Measurements from ENCODE around the gene ANKRD33B. TPM values are rescaled to one million over a fixed set of nuclear protein-coding genes. Genes with fewer than 3 reads are reported as not detected.

ANKRD33B gene
- total and polyA plus RNA-seq, 2 of the 8 experiments (the other 6 are each of a cell fraction or from before 2014, with no cell fraction given) = 6.9 to 20.6 TPM

DNA sequence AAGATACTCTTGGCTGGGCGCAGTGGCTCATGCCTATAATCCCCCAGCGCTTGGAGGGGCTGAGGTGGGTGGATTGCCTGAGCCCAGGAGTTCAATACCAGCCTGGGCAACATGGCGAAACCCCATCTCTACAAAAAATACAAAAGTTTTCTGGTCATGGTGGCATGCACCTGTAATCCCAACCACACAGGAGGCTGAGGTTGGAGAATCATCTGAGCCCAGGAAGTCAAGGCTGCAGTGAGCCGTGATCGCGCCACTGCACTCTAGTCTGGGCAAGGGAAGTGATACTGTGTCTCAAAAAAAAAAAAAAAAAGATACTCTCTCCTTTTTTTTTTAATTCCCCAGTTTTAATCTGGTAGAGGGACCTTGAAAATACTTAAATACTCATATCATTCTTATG is 15.0 kb downstream of the ANKRD33B start:
- Histone ChIP-seq H3K23ac (ENCODE audit: insufficient read length) (no peak overlapping the region), H3K14ac (ENCODE audit: insufficient read length) (no peak overlapping the region), H3K56ac (replicated peaks; ENCODE audit: insufficient read length, low read depth, low read length) (no peak overlapping the region), H3K23me2 (ENCODE audit: low read depth, low read length) (no peaks in the 10 kb centered on the region), H2BK20ac (ENCODE audit: low read length) (no peak overlapping the region), H3K4me2 (ENCODE audit: insufficient read depth in 1 of 2, low read depth in 2 of 2, low read length in 2 of 2) (no peak overlapping the region), H3K79me2 (ENCODE audit: control insufficient read depth in 1 of 2, insufficient read depth in 2 of 2, low read length in 2 of 2) (no peaks in the 10 kb centered on the region; a peak in 1 of 4 replicates), H3K4me3 (ENCODE audit: extremely low read depth in 1 of 4, insufficient read depth in 2 of 4, low read depth in 3 of 4, low read length in 4 of 4) (no peak overlapping the region), H3K9me3 (ENCODE audit: insufficient read depth in 2 of 2, low read depth in 1 of 2, low read length in 1 of 2) (no peaks in the 10 kb centered on the region), H3K4ac (replicated peaks; ENCODE audit: insufficient read length, low read depth, low read length) (no peak overlapping the region), H4K5ac (ENCODE audit: insufficient read length, low read depth, low read length) (no peak overlapping the region), H3K36me3 (ENCODE audit: control insufficient read depth in 2 of 4, insufficient read depth in 4 of 4, low read length in 3 of 4) (no peaks in the 10 kb centered on the region), H4K20me1 (replicated peaks in 1 of 2; ENCODE audit: control insufficient read depth in 1 of 2, insufficient read depth in 2 of 2, low read length in 2 of 2) (no peaks in the 10 kb centered on the region), H2BK12ac (ENCODE audit: low read depth, low read length) (no peak overlapping the region), H2BK5ac (ENCODE audit: low read depth, low read length) (no peak overlapping the region), H2BK120ac (replicated peaks; ENCODE audit: low read depth, low read length) (no peak overlapping the region), H3K79me1 (ENCODE audit: low read depth, low read length) (no peaks in the 10 kb centered on the region; the same call in none of the 2 replicates), H2AK5ac (ENCODE audit: low read depth, low read length) (no peak overlapping the region), H2AFZ (ENCODE audit: low read length) (no peak overlapping the region), H3K27me3 (replicated peaks in 1 of 4; ENCODE audit: control insufficient read depth in 3 of 4, extremely low read depth in 1 of 4, insufficient read depth in 3 of 4, low read length in 3 of 4) (no peaks in the 10 kb centered on the region), H3K27ac (ENCODE audit: low read depth, low read length) (no peak overlapping the region), H4K91ac (replicated peaks; ENCODE audit: insufficient read length, low read length) (no peak overlapping the region), H3K9ac (replicated peaks in 1 of 4; ENCODE audit: extremely low read depth in 1 of 4, low read depth in 3 of 4, low read length in 3 of 4) (no peak overlapping the region), H4K8ac (ENCODE audit: extremely low read depth, insufficient read depth, low read length) (no peak overlapping the region), H2BK15ac (ENCODE audit: low read length) (no peak overlapping the region), H3K4me1 (replicated peaks in 1 of 4; ENCODE audit: control insufficient read depth in 3 of 4, insufficient read depth in 4 of 4, low read length in 3 of 4) (peaks cover 0 to 5% (median 3%) of the 10 kb centered on the region in 4 experiments; a peak in 4 of 7 replicates), H3K18ac (ENCODE audit: extremely low read depth, low read length) (no peak overlapping the region)
- no peak for DNase-seq (ENCODE audit: low read depth in 1 of 2, low spot score in 2 of 2)
- 96% methylated on average over 6 of the region's 6 CpGs; no CpG with 5 or more reads in 1 of the 2 experiments for WGBS, 2 experiments (ENCODE audit: extremely low coverage in 1 of 2, insufficient coverage in 1 of 2, insufficient read length in 1 of 2, insufficient replicate concordance in 2 of 2, low coverage in 1 of 2, low lambda C conversion rate in 2 of 2, missing lambda C conversion rate in 1 of 2)
- FAIRE-seq = no peak
- ChIA-PET CTCF (ENCODE audit: partially characterized antibody) (interaction anchor here (0.6 to 3.6 kb wide), 3 partner anchors 10 to 126 kb away, joined by 5 to 31 read pairs (median 5); no protein-coding TSS in a partner anchor), POLR2A (ENCODE audit: partially characterized antibody) (interaction anchor here (0.7 kb wide), 1 partner anchor 10 kb away, joined by 3 read pairs; no protein-coding TSS in a partner anchor)
- TF ChIP-seq SAP30 (IDR thresholded peaks at IDR 0.05; ENCODE audit: insufficient read depth, insufficient replicate concordance, low read length) (no peak), NANOG (IDR thresholded peaks at IDR 0.05; ENCODE audit: insufficient read depth, low read depth, low read length, poor library complexity, severe bottlenecking) (no peak), YY1 (IDR thresholded peaks at IDR 0.05; ENCODE audit: low read depth, low read length) (no peak), HDAC6 (IDR thresholded peaks at IDR 0.05; ENCODE audit: low read depth, low read length) (no peak), SIRT6 (IDR thresholded peaks at IDR 0.05; ENCODE audit: low read length) (no peak), SP1 (IDR thresholded peaks at IDR 0.05; ENCODE audit: low read depth, low read length) (no peak), FOSL1 (IDR thresholded peaks at IDR 0.05; ENCODE audit: insufficient read depth, low read depth, low read length) (no peak), CBX5 (IDR thresholded peaks at IDR 0.05; ENCODE audit: low read depth, low read length) (no peak), RAD21 (IDR thresholded peaks at IDR 0.05 in 1 of 2, conservative IDR thresholded peaks at IDR 0.05 in 1 of 2; ENCODE audit: low read depth in 2 of 2, low read length in 2 of 2) (no peak), TEAD4 (IDR thresholded peaks at IDR 0.05; ENCODE audit: low read depth, low read length) (no peak), JUN (IDR thresholded peaks at IDR 0.05; ENCODE audit: low read depth, low read length) (no peak), BRCA1 (IDR thresholded peaks at IDR 0.05; ENCODE audit: low read depth, low read length) (no peak)
- TF ChIP-seq, protein P1, sequence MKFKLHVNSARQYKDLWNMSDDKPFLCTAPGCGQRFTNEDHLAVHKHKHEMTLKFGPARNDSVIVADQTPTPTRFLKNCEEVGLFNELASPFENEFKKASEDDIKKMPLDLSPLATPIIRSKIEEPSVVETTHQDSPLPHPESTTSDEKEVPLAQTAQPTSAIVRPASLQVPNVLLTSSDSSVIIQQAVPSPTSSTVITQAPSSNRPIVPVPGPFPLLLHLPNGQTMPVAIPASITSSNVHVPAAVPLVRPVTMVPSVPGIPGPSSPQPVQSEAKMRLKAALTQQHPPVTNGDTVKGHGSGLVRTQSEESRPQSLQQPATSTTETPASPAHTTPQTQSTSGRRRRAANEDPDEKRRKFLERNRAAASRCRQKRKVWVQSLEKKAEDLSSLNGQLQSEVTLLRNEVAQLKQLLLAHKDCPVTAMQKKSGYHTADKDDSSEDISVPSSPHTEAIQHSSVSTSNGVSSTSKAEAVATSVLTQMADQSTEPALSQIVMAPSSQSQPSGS (IDR thresholded peaks at IDR 0.05; ENCODE audit: low read length) = no peak
